Ecto neural progenitor cell (in vitro differentiated cells): Measurements from ENCODE around the gene CERS3.
"Not testable (repeated sequence)": the region's sequence is repeated elsewhere in the genome, so short reads cannot be mapped to it uniquely, and the experiment has no call there.

Experiments used
- DNase-seq: peaks from one replicate; pipeline ENCODE4 v3.0.0-alpha.2; 2018; ENCODE audit warnings: low spot score

Gene CERS3

DNA sequence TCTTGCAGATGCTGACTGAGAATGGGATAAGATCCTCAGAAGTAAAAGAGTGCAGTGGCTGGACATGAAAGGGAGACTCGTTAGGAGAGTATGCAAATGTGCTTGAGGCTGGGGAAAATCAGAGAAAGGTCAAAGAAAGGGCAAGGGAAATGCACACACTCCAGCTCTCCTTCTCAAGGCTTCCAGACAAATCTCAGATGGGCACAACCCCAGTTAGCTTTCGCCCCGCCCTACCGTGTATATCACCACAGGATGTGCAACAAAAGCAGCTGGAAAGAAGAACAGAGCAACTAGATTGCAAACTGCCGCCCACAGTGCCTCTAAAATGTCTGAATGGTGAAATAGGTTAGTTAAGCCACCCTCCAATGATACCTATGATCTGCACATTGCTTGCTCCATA is 63.9 kb downstream of the CERS3 start:
- DNase-seq: no peak

DNA sequence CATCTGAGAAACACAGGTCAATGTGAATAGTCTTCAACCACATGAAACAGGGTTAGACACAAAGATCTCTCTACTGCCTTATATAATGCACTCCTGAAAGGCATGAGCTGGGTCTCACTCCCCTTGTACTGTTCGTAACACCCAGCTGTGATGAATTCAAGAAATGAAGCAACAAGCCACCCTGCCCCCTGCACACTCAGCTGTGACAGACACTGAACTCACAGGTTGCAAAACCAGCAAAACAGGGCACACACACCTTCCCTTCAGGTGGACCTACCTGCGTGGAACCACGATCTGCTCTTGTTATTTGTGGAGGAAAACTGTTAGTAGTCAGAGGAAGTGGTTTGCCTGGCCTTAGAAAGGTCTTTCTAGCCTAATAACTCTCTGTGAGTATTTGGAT is 64.5 kb downstream of the CERS3 start:
- DNase-seq: no peak

DNA sequence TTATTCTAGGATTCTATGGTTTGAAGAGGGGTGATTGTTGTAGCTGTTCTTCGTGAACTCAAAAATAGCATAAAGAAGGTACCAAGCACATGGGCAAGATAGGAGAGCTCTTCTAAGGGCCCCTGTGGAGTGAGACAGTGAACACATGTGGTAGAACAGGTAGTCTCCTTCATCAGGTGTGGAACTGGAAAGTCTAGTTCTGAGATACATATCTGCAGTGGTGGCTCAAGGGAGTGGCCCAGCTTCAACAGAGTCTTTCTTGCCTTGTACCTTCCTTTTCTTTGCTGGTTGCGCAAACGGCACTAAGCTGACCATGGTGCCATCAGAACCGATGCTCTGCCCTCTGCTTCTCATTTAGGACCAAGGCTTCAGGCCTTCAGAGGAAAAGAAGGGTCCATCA is 65.2 kb downstream of the CERS3 start:
- no peak for DNase-seq

GRCh38 chr15:100461049-100461448 is 67.7 kb downstream of the CERS3 start:
- DNase-seq: no peak

DNA sequence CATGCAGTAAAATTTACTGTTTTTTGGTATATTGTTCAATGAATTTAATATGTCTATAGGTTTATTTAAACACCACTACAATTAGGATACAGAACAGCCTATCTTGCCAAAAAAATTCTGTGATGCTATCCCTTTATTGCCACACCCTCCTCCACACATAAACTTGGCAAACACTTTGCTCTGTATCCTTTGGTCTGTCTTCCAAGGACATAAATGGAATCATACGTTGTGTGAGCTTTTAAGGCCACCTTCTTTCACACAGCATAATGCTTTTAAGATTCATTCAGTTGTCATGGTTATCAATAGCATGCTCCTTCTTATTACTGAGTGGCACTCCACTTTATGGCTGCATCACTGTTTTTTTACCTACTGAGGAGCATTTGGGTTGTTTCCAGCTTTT is 71.5 kb downstream of the CERS3 start:
- DNase-seq: no peak

- no peak for DNase-seq
These were observed 74.6 kb downstream of the CERS3 start for GRCh38 chr15:100454148-100454547.

DNA sequence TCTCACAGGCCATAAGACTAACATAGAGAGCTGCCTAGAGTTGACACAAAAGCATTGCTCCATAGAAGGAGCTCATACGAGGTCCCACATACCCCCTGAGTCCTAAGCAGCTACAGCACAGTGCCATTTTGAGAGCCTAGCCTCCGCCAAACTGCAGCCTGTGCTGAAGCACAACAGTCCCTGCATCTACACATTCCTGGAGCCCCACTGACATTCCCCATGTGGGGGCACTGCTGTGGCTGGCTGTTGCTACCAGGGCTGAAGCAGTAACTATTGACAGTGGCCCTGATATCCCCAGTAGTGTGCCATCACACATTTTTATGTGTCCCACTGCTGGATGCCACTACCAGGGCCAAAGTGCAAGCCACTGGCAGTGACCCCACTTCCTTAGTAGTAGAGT is 80.3 kb downstream of the CERS3 start:
- DNase-seq: no peak

- not testable (repeated sequence) for DNase-seq
These were observed 87.7 kb downstream of the CERS3 start for GRCh38 chr15:100441063-100441462.

DNA sequence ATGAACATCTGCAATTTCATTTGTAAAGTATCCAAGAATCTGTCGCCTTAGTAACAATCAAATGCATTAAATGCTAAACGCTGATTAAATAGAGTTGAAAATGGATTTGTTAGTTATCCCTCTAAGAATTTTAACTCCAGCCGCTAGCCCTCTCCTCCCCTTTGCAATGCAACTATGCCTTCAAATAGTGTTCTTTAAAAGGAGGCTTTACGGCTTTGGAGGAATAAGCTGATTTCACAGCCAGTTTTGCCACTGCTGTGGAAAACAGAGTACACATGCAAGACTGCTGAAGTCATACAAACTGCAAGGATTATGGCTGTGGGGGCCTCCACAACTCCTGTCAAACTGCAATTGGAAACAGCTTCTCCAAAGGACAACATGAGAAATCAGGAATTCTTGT is 89.2 kb downstream of the CERS3 start:
- no peak for DNase-seq

DNA sequence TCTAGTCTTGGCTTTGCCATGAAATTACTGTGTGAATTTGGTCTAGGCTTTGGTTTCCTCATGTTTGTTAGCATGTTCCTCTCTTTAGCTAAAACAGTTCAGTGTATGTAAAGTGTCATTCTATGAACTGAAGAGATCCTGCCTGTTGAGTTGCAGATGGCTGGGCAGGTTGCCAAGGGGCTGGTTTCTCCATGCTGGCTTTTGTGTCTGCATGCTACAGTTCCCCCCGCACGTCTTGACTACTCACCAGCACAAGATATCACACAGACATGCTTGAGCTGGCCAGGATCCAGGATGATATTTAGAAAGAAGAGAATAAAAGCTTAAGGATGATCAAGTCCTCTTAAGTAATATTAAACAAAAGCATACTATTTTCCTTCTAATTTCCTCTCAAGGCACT is 90.2 kb downstream of the CERS3 start:
- no peak for DNase-seq

DNA sequence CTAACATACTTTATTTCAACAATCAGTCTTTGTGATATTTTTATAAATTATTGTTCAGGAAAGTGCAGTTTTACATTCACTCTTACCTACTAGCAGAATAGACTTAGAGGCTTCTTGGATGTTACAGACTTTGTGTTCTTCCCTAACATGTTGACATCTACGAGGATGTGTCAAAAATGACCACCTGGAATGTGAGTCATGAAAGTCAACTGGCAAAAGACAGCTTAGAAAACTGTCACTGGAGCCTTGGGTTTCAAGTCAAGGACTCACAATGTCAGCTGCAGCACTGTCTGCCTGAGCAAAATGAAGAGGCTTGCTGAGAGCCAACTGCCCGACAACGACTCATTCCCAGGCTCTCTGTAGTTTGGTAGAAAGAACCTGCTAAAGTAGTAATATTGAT is 91.5 kb downstream of the CERS3 start:
- DNase-seq: no peak

DNA sequence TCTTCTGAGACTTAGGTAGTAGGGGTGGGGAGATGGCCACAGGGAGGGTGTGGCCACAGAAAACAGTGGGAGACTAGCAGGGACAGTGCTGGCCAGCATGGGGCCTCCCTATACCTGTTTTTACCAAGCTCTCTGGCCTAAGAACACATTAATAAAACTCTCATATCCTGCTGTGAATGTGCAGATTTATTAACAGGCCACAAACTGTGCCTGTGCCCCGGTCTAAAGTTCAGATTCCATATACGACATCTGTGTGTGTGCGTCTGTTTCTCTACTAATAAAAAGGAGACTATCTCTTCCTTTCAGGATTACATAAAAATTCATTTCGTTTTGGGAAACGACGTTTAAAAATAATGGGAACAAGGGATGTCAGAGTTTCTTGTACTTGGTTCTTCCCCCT is 94.2 kb downstream of the CERS3 start:
- no peak for DNase-seq

DNA sequence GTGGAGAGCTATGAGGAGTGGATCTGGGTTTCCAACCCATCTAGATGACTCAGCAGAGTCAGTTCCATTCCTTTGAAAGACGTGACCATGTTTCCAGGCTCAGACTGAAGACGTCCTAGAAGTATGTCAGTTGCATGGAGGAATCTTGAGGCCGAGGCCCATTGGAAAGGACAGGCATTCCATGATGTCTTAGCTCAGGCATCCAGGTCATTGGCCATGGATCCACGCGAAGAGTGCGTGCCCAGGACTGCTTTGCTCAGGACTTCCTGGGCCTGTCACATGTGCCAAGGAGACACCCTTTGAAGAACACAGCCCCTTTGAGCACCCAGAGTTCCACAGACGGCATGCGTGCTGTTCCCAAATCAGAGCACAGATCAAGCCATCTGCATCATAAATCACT is 94.7 kb downstream of the CERS3 start:
- DNase-seq: no peak

- DNase-seq: no peak
These were observed 95.4 kb downstream of the CERS3 start for GRCh38 chr15:100433304-100433703.

- no peak for DNase-seq
These were observed 98.3 kb downstream of the CERS3 start for GRCh38 chr15:100430411-100430810.

DNA sequence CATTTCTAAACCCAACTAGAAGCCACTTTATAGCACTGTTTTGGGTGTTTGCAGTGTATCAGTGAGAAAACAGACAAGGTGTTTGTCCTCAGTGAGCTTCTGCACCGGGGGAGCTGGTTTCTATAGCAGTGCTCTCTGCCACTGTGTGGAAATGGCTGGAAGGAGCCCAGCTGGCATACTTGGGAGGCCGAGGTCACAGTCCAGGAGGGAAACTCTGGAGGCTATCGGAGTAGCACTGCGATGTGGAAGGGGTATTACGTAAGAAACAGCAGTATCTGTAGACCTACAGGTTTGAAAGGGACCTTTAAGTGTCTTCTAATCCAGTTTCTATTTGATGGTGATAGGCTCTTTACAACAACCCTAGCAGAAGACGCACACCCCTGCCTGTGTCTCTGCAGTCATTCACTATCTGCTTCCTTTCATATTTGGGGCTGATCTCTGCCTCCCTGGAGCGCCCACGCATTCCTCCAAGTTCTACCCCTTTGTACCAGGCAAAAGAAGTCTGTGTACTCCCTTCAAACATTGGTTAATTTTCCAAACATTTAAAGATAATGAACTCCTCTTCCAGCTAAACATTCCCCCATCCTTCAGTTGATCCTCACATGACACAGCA is 99.5 kb downstream of the CERS3 start:
- DNase-seq: no peak

- DNase-seq: no peak
These were observed 101.8 kb downstream of the CERS3 start for GRCh38 chr15:100426937-100427336.

DNA sequence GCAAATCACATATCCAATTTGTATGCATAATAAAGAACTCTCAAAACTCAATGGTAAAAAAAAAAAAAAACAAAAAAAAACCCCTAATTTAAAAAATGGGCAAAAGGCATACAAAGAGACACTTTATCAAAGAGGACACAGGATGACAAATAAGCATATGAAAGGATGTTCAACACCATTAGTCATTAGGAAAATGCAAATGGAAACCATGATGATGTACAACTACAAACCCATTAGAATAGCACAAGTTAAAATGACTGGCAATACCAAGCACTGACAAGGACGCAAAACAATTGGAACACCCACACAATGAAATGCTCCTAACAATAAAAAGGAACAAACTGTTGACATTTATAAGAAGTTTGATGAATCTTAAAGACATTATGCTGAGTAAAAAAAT is 123.6 kb downstream of the CERS3 start:
- no peak for DNase-seq

- no peak for DNase-seq
These were observed 127.8 kb downstream of the CERS3 start for GRCh38 chr15:100400996-100401395.

- no peak for DNase-seq
These were observed 133.9 kb downstream of the CERS3 start for GRCh38 chr15:100394736-100395440.

DNA sequence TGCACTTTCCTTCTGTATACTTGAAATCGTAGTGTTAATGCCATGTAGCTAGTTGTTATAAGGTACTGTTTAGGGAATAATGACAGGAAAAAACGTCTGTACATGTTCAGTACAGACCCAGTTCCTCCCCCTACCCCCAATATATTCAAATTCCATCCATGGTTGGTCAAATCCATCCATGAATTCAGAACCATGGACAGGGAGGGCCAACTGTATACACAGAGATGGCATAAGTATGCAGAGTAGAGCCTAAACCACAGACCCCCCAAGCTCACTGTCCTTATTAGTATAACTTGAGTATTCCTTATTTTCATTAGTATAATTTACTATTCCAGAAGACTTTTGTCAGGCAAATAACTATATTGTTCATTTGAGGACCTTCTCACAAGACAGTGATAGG is 135.7 kb downstream of the CERS3 start:
- no peak for DNase-seq

- no peak for DNase-seq
These were observed 143.3 kb downstream of the CERS3 start for GRCh38 chr15:100385300-100386050.

- no peak for DNase-seq
These were observed 144.7 kb downstream of the CERS3 start for GRCh38 chr15:100384108-100384410.
